ENCODE data around the gene COG3.
A peak's percentile ranks its signal among the peaks of the same experiment; 100 is the strongest.

Gene COG3

GRCh38 chr13:45448965-45449559, 15.7 kb upstream of the COG3 start:
- no peak for DNase-seq

- DNase-seq: no peak
Measured at GRCh38 chr13:45451282-45451681, 13.5 kb upstream of the COG3 start.

GRCh38 chr13:45454204-45454603, 10.5 kb upstream of the COG3 start:
- no peak for DNase-seq

- no peak for DNase-seq
Measured at GRCh38 chr13:45456196-45456972, 8.4 kb upstream of the COG3 start.

GRCh38 chr13:45464141-45464686, 525 bp upstream of the COG3 start:
- DNase-seq: no peak

GRCh38 chr13:45466359-45466758, 1.6 kb downstream of the COG3 start:
- no peak for DNase-seq

GRCh38 chr13:45468635-45469034, 3.9 kb downstream of the COG3 start:
- no peak for DNase-seq

GRCh38 chr13:45472171-45472705, 7.5 kb downstream of the COG3 start:
- no peak for DNase-seq

- no peak for DNase-seq
Measured at GRCh38 chr13:45473627-45474026, 8.9 kb downstream of the COG3 start.

GRCh38 chr13:45474584-45475454, 10.1 kb downstream of the COG3 start:
- no peak for DNase-seq

GRCh38 chr13:45479661-45480060, 14.9 kb downstream of the COG3 start:
- no peak for DNase-seq

- DNase-seq: no peak
Measured at GRCh38 chr13:45481688-45482087, 16.9 kb downstream of the COG3 start.

- DNase-seq: no peak
Measured at GRCh38 chr13:45482571-45483173, 17.9 kb downstream of the COG3 start.

GRCh38 chr13:45487604-45488003, 22.9 kb downstream of the COG3 start:
- DNase-seq: no peak

GRCh38 chr13:45490068-45490467, 25.3 kb downstream of the COG3 start:
- no peak for DNase-seq

GRCh38 chr13:45492538-45492937, 27.8 kb downstream of the COG3 start:
- no peak for DNase-seq

- DNase-seq: no peak
Measured at GRCh38 chr13:45496942-45497341, 32.2 kb downstream of the COG3 start.

GRCh38 chr13:45500492-45501174, 35.9 kb downstream of the COG3 start:
- no peak for DNase-seq

- DNase-seq: no peak
Measured at GRCh38 chr13:45501175-45501526, 36.4 kb downstream of the COG3 start.

GRCh38 chr13:45503658-45504057, 38.9 kb downstream of the COG3 start:
- DNase-seq: no peak

GRCh38 chr13:45506811-45507210, 42.1 kb downstream of the COG3 start:
- no peak for DNase-seq

- DNase-seq: peak in 1 of 2 donors; percentile 6
Measured at GRCh38 chr13:45508776-45509175, 44.0 kb downstream of the COG3 start.
